ENCODE measurements around the gene R3HDM4. TPM values are rescaled to one million over a fixed set of nuclear protein-coding genes. Genes with fewer than 3 reads are reported as not detected.

Gene R3HDM4
- total and polyA plus RNA-seq, 10 of the 15 experiments (the other 5 are each of a cell fraction or from before 2014, with no cell fraction given) = 1.3 to 65.8 (median 27.7) TPM

DNA sequence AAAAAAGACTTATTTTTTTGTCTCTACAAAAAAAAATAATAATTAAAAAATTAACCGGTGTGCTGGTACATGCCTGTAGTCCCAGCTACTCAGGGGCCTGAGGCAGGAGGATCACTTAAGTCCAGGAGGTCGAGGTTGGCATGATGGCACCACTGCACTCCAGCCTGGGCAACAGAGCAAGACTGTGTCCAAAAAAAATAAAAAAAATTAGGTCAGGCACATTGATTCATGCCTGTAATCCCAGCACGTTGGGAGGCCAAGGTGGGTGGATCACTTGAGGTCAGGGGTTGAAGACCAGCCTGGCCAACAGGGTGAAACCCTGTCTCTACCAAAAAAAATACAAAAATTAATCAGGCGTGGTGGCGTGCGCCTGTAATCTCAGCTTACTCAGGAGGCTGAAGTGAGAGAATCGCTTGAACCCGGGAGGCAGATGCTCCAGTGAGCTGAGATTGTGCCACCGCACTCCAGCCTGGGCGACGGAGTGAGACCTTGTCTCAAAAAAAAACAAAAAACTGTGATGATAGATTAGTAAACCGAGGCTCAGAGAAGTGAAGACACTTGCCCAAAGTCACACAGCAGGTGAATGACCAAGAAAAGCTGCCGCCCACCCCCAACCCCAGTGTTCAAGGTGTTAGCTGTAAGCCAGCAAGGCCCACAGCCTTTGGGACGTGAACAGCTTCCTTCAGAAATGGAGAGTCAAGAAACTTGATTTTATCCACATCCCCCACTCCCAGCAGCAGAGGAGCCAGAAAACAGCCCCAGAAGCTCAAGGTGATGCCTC is 10.4 kb downstream of the R3HDM4 start:
- whole genome bisulfite sequencing (ENCODE audit: insufficient coverage, insufficient replicate concordance, low lambda C conversion rate, missing lambda C conversion rate) = 83% methylated on average over 14 of the region's 14 CpGs
- Histone ChIP-seq H3K9me3 (replicated peaks; ENCODE audit: control insufficient read depth, insufficient read depth, low read length) (no peaks in the 10 kb centered on the region), H3K36me3 (ENCODE audit: control insufficient read depth in 2 of 2, insufficient read depth in 2 of 2, low read length in 1 of 2) (peaks cover 0 to 6% of the 10 kb centered on the region in 2 experiments; a peak in 2 of 4 replicates), H3K4me1 (ENCODE audit: control insufficient read depth, insufficient read depth, low read length) (peaks cover 19% of the 10 kb centered on the region), H4K20me1 (ENCODE audit: control insufficient read depth, insufficient read depth) (no peaks in the 10 kb centered on the region), H3K79me2 (ENCODE audit: control insufficient read depth, insufficient read depth, low read length) (peaks cover 7% of the 10 kb centered on the region), H2AFZ (ENCODE audit: control insufficient read depth, low read depth, low read length) (no peak overlapping the region), H3K4me2 (ENCODE audit: control insufficient read depth, insufficient read depth) (no peak overlapping the region), H3K4me3 (no peak overlapping the region), H3K27me3 (replicated peaks in 1 of 2; ENCODE audit: control insufficient read depth in 2 of 2, insufficient read depth in 2 of 2, low read length in 1 of 2) (no peaks in the 10 kb centered on the region), H3K9ac (ENCODE audit: control insufficient read depth, insufficient read depth, low read length) (no peak overlapping the region), H3K27ac (ENCODE audit: control insufficient read depth, insufficient read depth) (no peak overlapping the region)
- ChIA-PET RAD21 (ENCODE audit: unreplicated experiment) (no interaction called here), SMC1A (ENCODE audit: uncharacterized antibody, unreplicated experiment) (no interaction called here), CTCF (interaction anchor here (1.0 kb wide), 1 partner anchor 39 kb away, joined by 3 read pairs; no protein-coding TSS in a partner anchor), POLR2A (interaction anchor here (1.0 kb wide), 1 partner anchor 10 kb away, joined by 3 read pairs; the partner anchor contains the start of gene MED16)
- intact Hi-C loops (cut with micrococcal nuclease; ENCODE audit: unreplicated experiment) = no loop called here
- no peak for FAIRE-seq
- no peak for DNase-seq (ENCODE audit: low read depth, low spot score)
- BruUV-seq (replicated peaks) = no TSS peak
- in situ Hi-C loops (cut with MboI) = no loop called here
- no peak for ATAC-seq
- TF ChIP-seq MYB (IDR thresholded peaks at IDR 0.05; ENCODE audit: borderline replicate concordance, low read depth, low read length) (no peak), POLR2AphosphoS5 (IDR thresholded peaks at IDR 0.05; ENCODE audit: low read length) (no peak), DPF2 (IDR thresholded peaks at IDR 0.05) (no peak)

DNA sequence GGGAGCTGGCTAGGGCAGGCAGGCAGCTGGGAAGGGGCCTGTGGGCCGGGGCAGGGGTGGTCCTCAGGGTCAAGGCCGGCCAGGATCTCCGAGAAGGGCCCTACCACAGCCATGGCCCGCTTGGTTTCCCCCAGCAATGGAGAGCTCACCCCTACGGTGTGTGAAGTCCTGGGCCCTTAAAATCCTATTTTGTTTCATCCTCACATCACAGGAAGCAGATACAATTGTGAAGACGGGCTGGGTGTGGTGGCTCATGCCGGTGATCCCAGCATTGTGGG is 11.0 kb downstream of the R3HDM4 start:
- CTCF ChIA-PET = no interaction called here
- H3K27me3 ChIP-seq (replicated peaks in 1 of 2; ENCODE audit: control insufficient read depth in 2 of 2, insufficient read depth in 2 of 2, low read length in 1 of 2) = no peaks in the 10 kb centered on the region
- no peak overlapping the region for H3K9ac ChIP-seq (ENCODE audit: control insufficient read depth, insufficient read depth, low read length)
- peaks cover 3% of the 10 kb centered on the region for H3K79me2 ChIP-seq (ENCODE audit: control insufficient read depth, insufficient read depth, low read length)
- no peak overlapping the region for H3K4me2 ChIP-seq (ENCODE audit: control insufficient read depth, insufficient read depth)
- intact Hi-C loops (cut with micrococcal nuclease; ENCODE audit: unreplicated experiment) = no loop called here
- ATAC-seq (no peak), FAIRE-seq (no peak), DNase-seq (ENCODE audit: low read depth, low spot score) (no peak)
- SMC1A ChIA-PET (ENCODE audit: uncharacterized antibody, unreplicated experiment) = no interaction called here
- POLR2A ChIA-PET = no interaction called here
- in situ Hi-C loops (cut with MboI) = no loop called here
- H2AFZ ChIP-seq (ENCODE audit: control insufficient read depth, low read depth, low read length) = no peak overlapping the region
- no peak overlapping the region for H3K27ac ChIP-seq (ENCODE audit: control insufficient read depth, insufficient read depth)
- H3K4me1 ChIP-seq (ENCODE audit: control insufficient read depth, insufficient read depth, low read length) = peaks cover 13% of the 10 kb centered on the region
- RAD21 ChIA-PET (ENCODE audit: unreplicated experiment) = no interaction called here
- no TSS peak for BruUV-seq (replicated peaks)
- H3K4me3 ChIP-seq = no peak overlapping the region
- H4K20me1 ChIP-seq (ENCODE audit: control insufficient read depth, insufficient read depth) = no peaks in the 10 kb centered on the region
- no peaks in the 10 kb centered on the region for H3K9me3 ChIP-seq (replicated peaks; ENCODE audit: control insufficient read depth, insufficient read depth, low read length)
- WGBS (ENCODE audit: insufficient coverage, insufficient replicate concordance, low lambda C conversion rate, missing lambda C conversion rate) = 79% methylated on average over 7 of the region's 7 CpGs
- peaks cover 0 to 6% of the 10 kb centered on the region in 2 experiments; a peak in 2 of 4 replicates for H3K36me3 ChIP-seq (ENCODE audit: control insufficient read depth in 2 of 2, insufficient read depth in 2 of 2, low read length in 1 of 2)
- TF ChIP-seq SP1 (IDR thresholded peaks at IDR 0.05; ENCODE audit: low read depth, low read length) = no peak
- TF ChIP-seq RCOR1 (conservative IDR thresholded peaks at IDR 0.05; ENCODE audit: low read depth, low read length) = no peak
- TF ChIP-seq GATAD2B (conservative IDR thresholded peaks at IDR 0.05; ENCODE audit: low read depth) = no peak
- TF ChIP-seq EZH2 (IDR thresholded peaks at IDR 0.05; ENCODE audit: borderline replicate concordance, control insufficient read depth, low read depth, low read length) = no peak
- TF ChIP-seq ZBED1 (IDR thresholded peaks at IDR 0.05; ENCODE audit: borderline replicate concordance) = no peak
- TF ChIP-seq TCF7 (IDR thresholded peaks at IDR 0.05; ENCODE audit: borderline replicate concordance) = no peak
- no peak for TF ChIP-seq TCF12 (IDR thresholded peaks at IDR 0.05; ENCODE audit: low read depth, low read length)
- no peak for TF ChIP-seq SUZ12 (IDR thresholded peaks at IDR 0.05; ENCODE audit: unreplicated experiment)
- no peak for TF ChIP-seq FOXM1 (IDR thresholded peaks at IDR 0.05; ENCODE audit: low read depth, low read length)
- TF ChIP-seq FOS (IDR thresholded peaks at IDR 0.05; ENCODE audit: borderline replicate concordance, extremely low read depth, insufficient read length) = no peak
- TF ChIP-seq, protein P1, sequence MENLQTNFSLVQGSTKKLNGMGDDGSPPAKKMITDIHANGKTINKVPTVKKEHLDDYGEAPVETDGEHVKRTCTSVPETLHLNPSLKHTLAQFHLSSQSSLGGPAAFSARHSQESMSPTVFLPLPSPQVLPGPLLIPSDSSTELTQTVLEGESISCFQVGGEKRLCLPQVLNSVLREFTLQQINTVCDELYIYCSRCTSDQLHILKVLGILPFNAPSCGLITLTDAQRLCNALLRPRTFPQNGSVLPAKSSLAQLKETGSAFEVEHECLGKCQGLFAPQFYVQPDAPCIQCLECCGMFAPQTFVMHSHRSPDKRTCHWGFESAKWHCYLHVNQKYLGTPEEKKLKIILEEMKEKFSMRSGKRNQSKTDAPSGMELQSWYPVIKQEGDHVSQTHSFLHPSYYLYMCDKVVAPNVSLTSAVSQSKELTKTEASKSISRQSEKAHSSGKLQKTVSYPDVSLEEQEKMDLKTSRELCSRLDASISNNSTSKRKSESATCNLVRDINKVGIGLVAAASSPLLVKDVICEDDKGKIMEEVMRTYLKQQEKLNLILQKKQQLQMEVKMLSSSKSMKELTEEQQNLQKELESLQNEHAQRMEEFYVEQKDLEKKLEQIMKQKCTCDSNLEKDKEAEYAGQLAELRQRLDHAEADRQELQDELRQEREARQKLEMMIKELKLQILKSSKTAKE (IDR thresholded peaks at IDR 0.05; ENCODE audit: low read depth, poor library complexity, severe bottlenecking) = no peak
- TF ChIP-seq, protein P2, sequence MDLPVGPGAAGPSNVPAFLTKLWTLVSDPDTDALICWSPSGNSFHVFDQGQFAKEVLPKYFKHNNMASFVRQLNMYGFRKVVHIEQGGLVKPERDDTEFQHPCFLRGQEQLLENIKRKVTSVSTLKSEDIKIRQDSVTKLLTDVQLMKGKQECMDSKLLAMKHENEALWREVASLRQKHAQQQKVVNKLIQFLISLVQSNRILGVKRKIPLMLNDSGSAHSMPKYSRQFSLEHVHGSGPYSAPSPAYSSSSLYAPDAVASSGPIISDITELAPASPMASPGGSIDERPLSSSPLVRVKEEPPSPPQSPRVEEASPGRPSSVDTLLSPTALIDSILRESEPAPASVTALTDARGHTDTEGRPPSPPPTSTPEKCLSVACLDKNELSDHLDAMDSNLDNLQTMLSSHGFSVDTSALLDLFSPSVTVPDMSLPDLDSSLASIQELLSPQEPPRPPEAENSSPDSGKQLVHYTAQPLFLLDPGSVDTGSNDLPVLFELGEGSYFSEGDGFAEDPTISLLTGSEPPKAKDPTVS (IDR thresholded peaks at IDR 0.05; ENCODE audit: low read depth, low read length) = no peak
- TF ChIP-seq RAD51 (IDR thresholded peaks at IDR 0.05) = no peak

Data from GM12878 (cell line).